HEK293 (cell line): ENCODE results near the gene TPST1.

Experiments
- PRDM1 ChIP-seq: fragments of 450-650 bp; formaldehyde crosslinking; IDR thresholded peaks from 2 replicates; pipeline ENCODE4; 2016; ENCODE audit warnings: missing biosample characterization, missing genetic modification characterization
- SP7 ChIP-seq: fragments of 450-650 bp; formaldehyde crosslinking; IDR thresholded peaks from 2 replicates; pipeline ENCODE4 v1.5.1; 2016; ENCODE audit warnings: missing biosample characterization, missing genetic modification characterization
- ZNF112 ChIP-seq: fragments of 450-650 bp; formaldehyde crosslinking; IDR thresholded peaks from 2 replicates; pipeline ENCODE4 v1.5.0; 2017; ENCODE audit warnings: missing biosample characterization, missing genetic modification characterization
- ZNF138 ChIP-seq: fragments of 450-650 bp; formaldehyde crosslinking; IDR thresholded peaks from 2 replicates; pipeline ENCODE4 v1.5.1; 2016; ENCODE audit warnings: missing biosample characterization, missing genetic modification characterization, borderline replicate concordance
- ZNF175 ChIP-seq: fragments of 450-650 bp; formaldehyde crosslinking; IDR thresholded peaks from 2 replicates; pipeline ENCODE4 v1.5.1; 2016; ENCODE audit warnings: missing biosample characterization, missing genetic modification characterization
- ZNF404 ChIP-seq: fragments of 450-650 bp; formaldehyde crosslinking; IDR thresholded peaks from 2 replicates; pipeline ENCODE4 v1.5.1; 2017; ENCODE audit warnings: missing biosample characterization, missing genetic modification characterization
- ZNF510 ChIP-seq: fragments of 450-650 bp; formaldehyde crosslinking; IDR thresholded peaks from 2 replicates; pipeline ENCODE4 v1.5.1; 2018; ENCODE audit warnings: mild to moderate bottlenecking, missing genetic modification characterization, missing biosample characterization; ENCODE audit not compliant: insufficient replicate concordance
- ZNF768 ChIP-seq: fragments of 450-650 bp; formaldehyde crosslinking; IDR thresholded peaks from 2 replicates; pipeline ENCODE4 v1.5.1; 2018; ENCODE audit warnings: missing biosample characterization, mild to moderate bottlenecking, missing genetic modification characterization
- ZNF830 ChIP-seq: fragments of 450-650 bp; IDR thresholded peaks from 2 replicates; pipeline ENCODE4 v1.5.0; 2018; ENCODE audit warnings: missing biosample characterization, missing genetic modification characterization, low read depth, mild to moderate bottlenecking, moderate library complexity
- TF ChIP-seq, protein P1 (sequence below): fragments of 450-650 bp; formaldehyde crosslinking; IDR thresholded peaks from 2 replicates; pipeline ENCODE4 v1.5.1; 2016; ENCODE audit warnings: missing biosample characterization, missing genetic modification characterization
- TF ChIP-seq, protein P2 (sequence below): sonication (generic); formaldehyde crosslinking; IDR thresholded peaks from 2 replicates; pipeline ENCODE4 v1.8.1; 2022; ENCODE audit warnings: mild to moderate bottlenecking, moderate library complexity, missing genetic modification reagents
- TF ChIP-seq, protein P3 (sequence below): fragments of 450-650 bp; formaldehyde crosslinking; IDR thresholded peaks from 2 replicates; pipeline ENCODE4 v1.5.1; 2016; ENCODE audit warnings: missing biosample characterization, missing genetic modification characterization

DNA sequence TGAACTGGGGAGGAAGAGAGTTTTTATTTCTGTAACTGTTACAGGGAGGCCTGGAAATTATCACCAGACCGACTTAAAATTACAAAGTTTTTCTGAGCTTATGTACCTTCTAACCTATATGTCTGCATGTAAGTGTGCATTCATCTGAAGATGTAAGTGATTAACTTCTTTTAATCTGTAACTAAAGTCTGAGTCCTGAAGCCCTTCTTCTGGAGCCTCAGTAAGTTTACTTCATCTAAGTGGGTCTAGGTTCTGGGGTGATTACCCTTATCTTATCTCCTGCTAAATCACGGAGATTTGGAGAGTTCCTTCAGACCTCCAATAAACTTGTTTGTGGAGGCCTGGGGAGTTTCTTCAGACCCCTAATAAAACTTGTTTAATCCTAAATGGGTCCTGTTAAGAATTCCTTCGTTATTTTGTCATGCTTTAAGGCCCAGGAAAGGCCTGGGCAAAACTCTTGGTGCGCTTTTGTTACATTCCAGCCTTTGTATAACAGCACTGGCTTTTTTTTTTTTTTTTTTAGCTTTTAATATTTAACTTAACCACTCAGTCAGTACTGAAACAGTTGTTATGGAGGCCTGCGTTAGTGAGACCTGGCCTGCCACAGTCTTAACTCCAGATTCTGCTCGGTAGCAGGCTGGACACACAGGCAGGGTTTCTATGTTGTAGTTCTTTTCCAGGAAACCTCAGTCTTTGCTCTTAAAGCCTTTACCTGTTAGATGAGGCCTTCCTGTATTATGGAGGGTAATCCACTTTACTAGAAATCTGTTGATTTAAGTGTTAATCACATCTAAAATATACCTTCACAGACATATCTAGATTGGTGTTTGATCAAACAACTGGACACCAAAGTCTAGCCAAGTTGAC lies 33.0 kb downstream of the TPST1 start:
- TF ChIP-seq, protein P1, sequence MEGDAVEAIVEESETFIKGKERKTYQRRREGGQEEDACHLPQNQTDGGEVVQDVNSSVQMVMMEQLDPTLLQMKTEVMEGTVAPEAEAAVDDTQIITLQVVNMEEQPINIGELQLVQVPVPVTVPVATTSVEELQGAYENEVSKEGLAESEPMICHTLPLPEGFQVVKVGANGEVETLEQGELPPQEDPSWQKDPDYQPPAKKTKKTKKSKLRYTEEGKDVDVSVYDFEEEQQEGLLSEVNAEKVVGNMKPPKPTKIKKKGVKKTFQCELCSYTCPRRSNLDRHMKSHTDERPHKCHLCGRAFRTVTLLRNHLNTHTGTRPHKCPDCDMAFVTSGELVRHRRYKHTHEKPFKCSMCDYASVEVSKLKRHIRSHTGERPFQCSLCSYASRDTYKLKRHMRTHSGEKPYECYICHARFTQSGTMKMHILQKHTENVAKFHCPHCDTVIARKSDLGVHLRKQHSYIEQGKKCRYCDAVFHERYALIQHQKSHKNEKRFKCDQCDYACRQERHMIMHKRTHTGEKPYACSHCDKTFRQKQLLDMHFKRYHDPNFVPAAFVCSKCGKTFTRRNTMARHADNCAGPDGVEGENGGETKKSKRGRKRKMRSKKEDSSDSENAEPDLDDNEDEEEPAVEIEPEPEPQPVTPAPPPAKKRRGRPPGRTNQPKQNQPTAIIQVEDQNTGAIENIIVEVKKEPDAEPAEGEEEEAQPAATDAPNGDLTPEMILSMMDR (tag by site-specific recombination) = no peak
- TF ChIP-seq, protein P2, sequence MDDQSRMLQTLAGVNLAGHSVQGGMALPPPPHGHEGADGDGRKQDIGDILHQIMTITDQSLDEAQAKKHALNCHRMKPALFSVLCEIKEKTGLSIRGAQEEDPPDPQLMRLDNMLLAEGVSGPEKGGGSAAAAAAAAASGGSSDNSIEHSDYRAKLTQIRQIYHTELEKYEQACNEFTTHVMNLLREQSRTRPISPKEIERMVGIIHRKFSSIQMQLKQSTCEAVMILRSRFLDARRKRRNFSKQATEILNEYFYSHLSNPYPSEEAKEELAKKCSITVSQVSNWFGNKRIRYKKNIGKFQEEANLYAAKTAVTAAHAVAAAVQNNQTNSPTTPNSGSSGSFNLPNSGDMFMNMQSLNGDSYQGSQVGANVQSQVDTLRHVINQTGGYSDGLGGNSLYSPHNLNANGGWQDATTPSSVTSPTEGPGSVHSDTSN (CRISPR knock-in tag) = no peak
- TF ChIP-seq ZNF830 (tag by site-specific recombination) = no peak
- TF ChIP-seq ZNF768 = no peak
- TF ChIP-seq ZNF175 = no peak
- no peak for TF ChIP-seq ZNF404
- no peak for TF ChIP-seq ZNF510 (tag by site-specific recombination)
- TF ChIP-seq PRDM1 (tag by site-specific recombination) = no peak
- TF ChIP-seq, protein P3, sequence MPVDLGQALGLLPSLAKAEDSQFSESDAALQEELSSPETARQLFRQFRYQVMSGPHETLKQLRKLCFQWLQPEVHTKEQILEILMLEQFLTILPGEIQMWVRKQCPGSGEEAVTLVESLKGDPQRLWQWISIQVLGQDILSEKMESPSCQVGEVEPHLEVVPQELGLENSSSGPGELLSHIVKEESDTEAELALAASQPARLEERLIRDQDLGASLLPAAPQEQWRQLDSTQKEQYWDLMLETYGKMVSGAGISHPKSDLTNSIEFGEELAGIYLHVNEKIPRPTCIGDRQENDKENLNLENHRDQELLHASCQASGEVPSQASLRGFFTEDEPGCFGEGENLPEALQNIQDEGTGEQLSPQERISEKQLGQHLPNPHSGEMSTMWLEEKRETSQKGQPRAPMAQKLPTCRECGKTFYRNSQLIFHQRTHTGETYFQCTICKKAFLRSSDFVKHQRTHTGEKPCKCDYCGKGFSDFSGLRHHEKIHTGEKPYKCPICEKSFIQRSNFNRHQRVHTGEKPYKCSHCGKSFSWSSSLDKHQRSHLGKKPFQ (tag by site-specific recombination) = no peak
- no peak for TF ChIP-seq ZNF112
- TF ChIP-seq ZNF138 (tag by site-specific recombination) = no peak
- no peak for TF ChIP-seq SP7 (tag by site-specific recombination)
